Measurements from ENCODE around the gene HMCN2. TPM values are rescaled to one million over a fixed set of nuclear protein-coding genes. Genes with fewer than 3 reads are reported as not detected.

HMCN2 gene
- total RNA-seq, 1 experiment from 2014 or later, result 5.6 TPM

DNA sequence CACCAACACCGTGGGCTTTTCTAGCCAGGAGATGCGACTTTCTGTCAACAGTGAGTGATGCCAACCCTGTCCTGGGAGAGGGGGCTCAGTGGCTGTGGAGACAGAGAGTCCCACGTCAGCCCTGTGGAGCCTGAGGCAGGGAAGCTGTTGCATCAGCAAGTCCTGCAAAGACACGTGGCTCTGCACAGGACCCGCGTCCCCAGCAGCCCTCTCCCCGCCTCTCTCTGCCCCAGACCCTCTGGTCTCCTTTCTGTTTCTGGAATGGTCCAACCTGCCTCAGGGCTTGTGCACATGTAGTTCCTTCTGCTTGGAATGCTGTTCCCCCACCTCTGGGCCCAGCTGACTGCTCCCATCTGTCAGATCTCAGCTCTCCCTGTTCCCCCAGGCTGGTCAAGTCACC is 60.4 kb downstream of the HMCN2 start (continued):
- TF ChIP-seq ZNF138 (CRISPR knock-in tag; conservative IDR thresholded peaks at IDR 0.05) (no peak), CREB1 (CRISPR knock-in tag; IDR thresholded peaks at IDR 0.05) (no peak), TEAD1 (CRISPR knock-in tag; IDR thresholded peaks at IDR 0.05) (no peak), SMAD4 (CRISPR knock-in tag; IDR thresholded peaks at IDR 0.05) (no peak), FOXK1 (CRISPR knock-in tag; IDR thresholded peaks at IDR 0.05) (no peak), RORB (CRISPR knock-in tag; IDR thresholded peaks at IDR 0.05) (no peak), ZNF263 (CRISPR knock-in tag; IDR thresholded peaks at IDR 0.05; ENCODE audit: low read depth) (no peak)

DNA sequence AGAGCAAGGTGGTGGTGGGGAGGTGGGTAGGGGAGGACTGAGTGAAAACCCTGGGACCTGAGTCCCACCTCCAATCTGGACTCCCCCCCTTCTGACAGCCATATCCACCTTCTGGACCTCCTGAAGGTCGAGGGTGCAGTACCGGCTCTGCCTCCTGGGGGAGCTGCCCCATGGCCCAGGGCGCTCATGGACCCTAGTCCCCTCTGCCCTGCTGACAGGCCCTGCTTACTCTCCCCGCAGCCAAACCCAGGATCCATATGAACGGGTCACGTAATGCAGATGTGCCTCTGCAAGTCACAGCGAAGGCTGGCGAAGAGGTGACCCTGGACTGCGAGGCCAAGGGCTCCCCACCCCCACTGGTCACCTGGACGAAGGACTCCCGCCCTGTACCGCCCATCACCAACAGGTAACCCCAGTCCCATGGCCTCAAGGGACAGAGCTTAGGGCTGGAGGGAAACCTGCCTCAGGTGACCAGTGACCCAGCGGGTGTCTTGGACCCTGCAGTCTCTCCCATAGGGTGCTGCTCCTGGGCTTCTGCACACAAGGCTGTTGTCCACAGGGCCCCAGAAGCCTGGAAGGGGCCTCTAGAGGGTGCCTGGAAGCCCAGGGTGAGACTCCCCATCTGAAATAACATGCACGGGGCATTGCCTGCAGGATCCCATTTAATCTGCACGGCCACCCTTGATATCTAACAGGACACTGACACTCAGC is 61.7 kb downstream of the HMCN2 start:
- ChIA-PET CTCF (interaction anchor here (0.6 to 3.4 kb wide), 25 partner anchors 9 to 619 kb away, joined by 3 to 31 read pairs (median 4); no protein-coding TSS in a partner anchor), POLR2A (interaction anchor here (0.5 kb wide), 1 partner anchor 91 kb away, joined by 5 read pairs; no protein-coding TSS in a partner anchor)
- Mint-ChIP-seq H3K27me3 (ENCODE audit: low read depth) (no peaks in the 10 kb centered on the region; the same call in 1 of the 2 replicates), H3K36me3 (no peaks in the 10 kb centered on the region; the same call in 1 of the 2 replicates), H3K27ac (no peak overlapping the region), H3K9me3 (no peaks in the 10 kb centered on the region), H3K4me1 (peaks cover 11% of the 10 kb centered on the region), H3K4me3 (no peak overlapping the region)
- TF ChIP-seq, protein P1, sequence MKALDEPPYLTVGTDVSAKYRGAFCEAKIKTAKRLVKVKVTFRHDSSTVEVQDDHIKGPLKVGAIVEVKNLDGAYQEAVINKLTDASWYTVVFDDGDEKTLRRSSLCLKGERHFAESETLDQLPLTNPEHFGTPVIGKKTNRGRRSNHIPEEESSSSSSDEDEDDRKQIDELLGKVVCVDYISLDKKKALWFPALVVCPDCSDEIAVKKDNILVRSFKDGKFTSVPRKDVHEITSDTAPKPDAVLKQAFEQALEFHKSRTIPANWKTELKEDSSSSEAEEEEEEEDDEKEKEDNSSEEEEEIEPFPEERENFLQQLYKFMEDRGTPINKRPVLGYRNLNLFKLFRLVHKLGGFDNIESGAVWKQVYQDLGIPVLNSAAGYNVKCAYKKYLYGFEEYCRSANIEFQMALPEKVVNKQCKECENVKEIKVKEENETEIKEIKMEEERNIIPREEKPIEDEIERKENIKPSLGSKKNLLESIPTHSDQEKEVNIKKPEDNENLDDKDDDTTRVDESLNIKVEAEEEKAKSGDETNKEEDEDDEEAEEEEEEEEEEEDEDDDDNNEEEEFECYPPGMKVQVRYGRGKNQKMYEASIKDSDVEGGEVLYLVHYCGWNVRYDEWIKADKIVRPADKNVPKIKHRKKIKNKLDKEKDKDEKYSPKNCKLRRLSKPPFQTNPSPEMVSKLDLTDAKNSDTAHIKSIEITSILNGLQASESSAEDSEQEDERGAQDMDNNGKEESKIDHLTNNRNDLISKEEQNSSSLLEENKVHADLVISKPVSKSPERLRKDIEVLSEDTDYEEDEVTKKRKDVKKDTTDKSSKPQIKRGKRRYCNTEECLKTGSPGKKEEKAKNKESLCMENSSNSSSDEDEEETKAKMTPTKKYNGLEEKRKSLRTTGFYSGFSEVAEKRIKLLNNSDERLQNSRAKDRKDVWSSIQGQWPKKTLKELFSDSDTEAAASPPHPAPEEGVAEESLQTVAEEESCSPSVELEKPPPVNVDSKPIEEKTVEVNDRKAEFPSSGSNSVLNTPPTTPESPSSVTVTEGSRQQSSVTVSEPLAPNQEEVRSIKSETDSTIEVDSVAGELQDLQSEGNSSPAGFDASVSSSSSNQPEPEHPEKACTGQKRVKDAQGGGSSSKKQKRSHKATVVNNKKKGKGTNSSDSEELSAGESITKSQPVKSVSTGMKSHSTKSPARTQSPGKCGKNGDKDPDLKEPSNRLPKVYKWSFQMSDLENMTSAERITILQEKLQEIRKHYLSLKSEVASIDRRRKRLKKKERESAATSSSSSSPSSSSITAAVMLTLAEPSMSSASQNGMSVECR (CRISPR knock-in tag; IDR thresholded peaks at IDR 0.05; ENCODE audit: borderline replicate concordance), result no peak
- peak; percentile 90; the same call in 1 of the 2 replicates for TF ChIP-seq ESRRA (CRISPR knock-in tag; IDR thresholded peaks at IDR 0.05; ENCODE audit: borderline replicate concordance)
- TF ChIP-seq, protein P2, sequence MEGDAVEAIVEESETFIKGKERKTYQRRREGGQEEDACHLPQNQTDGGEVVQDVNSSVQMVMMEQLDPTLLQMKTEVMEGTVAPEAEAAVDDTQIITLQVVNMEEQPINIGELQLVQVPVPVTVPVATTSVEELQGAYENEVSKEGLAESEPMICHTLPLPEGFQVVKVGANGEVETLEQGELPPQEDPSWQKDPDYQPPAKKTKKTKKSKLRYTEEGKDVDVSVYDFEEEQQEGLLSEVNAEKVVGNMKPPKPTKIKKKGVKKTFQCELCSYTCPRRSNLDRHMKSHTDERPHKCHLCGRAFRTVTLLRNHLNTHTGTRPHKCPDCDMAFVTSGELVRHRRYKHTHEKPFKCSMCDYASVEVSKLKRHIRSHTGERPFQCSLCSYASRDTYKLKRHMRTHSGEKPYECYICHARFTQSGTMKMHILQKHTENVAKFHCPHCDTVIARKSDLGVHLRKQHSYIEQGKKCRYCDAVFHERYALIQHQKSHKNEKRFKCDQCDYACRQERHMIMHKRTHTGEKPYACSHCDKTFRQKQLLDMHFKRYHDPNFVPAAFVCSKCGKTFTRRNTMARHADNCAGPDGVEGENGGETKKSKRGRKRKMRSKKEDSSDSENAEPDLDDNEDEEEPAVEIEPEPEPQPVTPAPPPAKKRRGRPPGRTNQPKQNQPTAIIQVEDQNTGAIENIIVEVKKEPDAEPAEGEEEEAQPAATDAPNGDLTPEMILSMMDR (IDR thresholded peaks at IDR 0.05), result peak; percentile 79
- ATAC-seq (peak; percentile 93), DNase-seq (ENCODE audit: low spot score) (peak; percentile 87)

DNA sequence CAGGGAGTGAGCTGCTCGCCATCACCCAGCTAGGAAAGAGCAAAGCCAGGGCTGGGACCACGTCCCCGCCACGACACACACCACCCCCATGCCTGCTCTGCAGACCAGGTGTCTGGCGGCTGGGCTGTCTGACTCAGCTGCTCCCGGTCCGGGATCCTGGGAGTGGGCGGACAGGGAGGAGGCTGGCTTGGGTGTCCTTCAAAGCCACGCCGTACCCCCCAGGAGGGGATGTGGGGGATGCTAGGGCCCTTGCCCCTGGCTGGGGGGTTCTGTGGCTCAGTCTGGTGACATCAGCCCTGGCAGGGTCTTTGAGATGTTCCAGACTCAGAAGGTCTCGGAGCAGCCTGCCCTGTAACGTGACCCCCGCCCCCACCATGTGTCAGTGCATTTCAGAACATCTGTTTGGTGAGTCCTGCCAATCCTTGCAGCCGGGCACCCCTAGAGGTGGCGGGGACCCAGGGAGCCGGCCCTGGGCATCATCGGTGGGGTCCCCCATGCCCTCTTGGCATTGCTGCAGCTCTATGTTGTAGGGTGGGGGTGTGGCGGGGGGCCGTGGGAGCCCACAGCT is 62.3 kb downstream of the HMCN2 start:
- peaks cover 11% of the 10 kb centered on the region for H3K4me1 Mint-ChIP-seq
- ChIA-PET POLR2A (interaction anchor here (0.6 kb wide), 1 partner anchor 41 kb away, joined by 3 read pairs; no protein-coding TSS in a partner anchor), CTCF (interaction anchor here (0.7 to 3.4 kb wide), 17 partner anchors 9 to 340 kb away, joined by 3 to 31 read pairs (median 5); no protein-coding TSS in a partner anchor)
- no peaks in the 10 kb centered on the region for H3K9me3 Mint-ChIP-seq
- H3K4me3 Mint-ChIP-seq, result no peak overlapping the region
- DNase-seq (ENCODE audit: low spot score) (no peak), ATAC-seq (no peak)
- TF ChIP-seq ZNF232 (CRISPR knock-in tag; IDR thresholded peaks at IDR 0.05) (no peak), TEAD1 (CRISPR knock-in tag; IDR thresholded peaks at IDR 0.05) (no peak), KAT7 (CRISPR knock-in tag; IDR thresholded peaks at IDR 0.05; ENCODE audit: borderline replicate concordance) (no peak), ZNF671 (CRISPR knock-in tag; IDR thresholded peaks at IDR 0.05) (no peak), RORB (CRISPR knock-in tag; IDR thresholded peaks at IDR 0.05) (no peak), SMAD4 (CRISPR knock-in tag; IDR thresholded peaks at IDR 0.05) (no peak)
- TF ChIP-seq, protein P3, sequence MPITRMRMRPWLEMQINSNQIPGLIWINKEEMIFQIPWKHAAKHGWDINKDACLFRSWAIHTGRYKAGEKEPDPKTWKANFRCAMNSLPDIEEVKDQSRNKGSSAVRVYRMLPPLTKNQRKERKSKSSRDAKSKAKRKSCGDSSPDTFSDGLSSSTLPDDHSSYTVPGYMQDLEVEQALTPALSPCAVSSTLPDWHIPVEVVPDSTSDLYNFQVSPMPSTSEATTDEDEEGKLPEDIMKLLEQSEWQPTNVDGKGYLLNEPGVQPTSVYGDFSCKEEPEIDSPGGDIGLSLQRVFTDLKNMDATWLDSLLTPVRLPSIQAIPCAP (CRISPR knock-in tag; IDR thresholded peaks at IDR 0.05), result no peak
- TF ChIP-seq, protein P4, sequence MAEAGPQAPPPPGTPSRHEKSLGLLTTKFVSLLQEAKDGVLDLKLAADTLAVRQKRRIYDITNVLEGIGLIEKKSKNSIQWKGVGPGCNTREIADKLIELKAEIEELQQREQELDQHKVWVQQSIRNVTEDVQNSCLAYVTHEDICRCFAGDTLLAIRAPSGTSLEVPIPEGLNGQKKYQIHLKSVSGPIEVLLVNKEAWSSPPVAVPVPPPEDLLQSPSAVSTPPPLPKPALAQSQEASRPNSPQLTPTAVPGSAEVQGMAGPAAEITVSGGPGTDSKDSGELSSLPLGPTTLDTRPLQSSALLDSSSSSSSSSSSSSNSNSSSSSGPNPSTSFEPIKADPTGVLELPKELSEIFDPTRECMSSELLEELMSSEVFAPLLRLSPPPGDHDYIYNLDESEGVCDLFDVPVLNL (CRISPR knock-in tag; IDR thresholded peaks at IDR 0.05; ENCODE audit: borderline replicate concordance, low read depth), result no peak
- TF ChIP-seq, protein P5, sequence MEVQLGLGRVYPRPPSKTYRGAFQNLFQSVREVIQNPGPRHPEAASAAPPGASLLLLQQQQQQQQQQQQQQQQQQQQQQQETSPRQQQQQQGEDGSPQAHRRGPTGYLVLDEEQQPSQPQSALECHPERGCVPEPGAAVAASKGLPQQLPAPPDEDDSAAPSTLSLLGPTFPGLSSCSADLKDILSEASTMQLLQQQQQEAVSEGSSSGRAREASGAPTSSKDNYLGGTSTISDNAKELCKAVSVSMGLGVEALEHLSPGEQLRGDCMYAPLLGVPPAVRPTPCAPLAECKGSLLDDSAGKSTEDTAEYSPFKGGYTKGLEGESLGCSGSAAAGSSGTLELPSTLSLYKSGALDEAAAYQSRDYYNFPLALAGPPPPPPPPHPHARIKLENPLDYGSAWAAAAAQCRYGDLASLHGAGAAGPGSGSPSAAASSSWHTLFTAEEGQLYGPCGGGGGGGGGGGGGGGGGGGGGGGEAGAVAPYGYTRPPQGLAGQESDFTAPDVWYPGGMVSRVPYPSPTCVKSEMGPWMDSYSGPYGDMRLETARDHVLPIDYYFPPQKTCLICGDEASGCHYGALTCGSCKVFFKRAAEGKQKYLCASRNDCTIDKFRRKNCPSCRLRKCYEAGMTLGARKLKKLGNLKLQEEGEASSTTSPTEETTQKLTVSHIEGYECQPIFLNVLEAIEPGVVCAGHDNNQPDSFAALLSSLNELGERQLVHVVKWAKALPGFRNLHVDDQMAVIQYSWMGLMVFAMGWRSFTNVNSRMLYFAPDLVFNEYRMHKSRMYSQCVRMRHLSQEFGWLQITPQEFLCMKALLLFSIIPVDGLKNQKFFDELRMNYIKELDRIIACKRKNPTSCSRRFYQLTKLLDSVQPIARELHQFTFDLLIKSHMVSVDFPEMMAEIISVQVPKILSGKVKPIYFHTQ (CRISPR knock-in tag; IDR thresholded peaks at IDR 0.05), result no peak
- H3K36me3 Mint-ChIP-seq, result no peaks in the 10 kb centered on the region; the same call in 1 of the 2 replicates
- H3K27ac Mint-ChIP-seq, result no peak overlapping the region
- H3K27me3 Mint-ChIP-seq (ENCODE audit: low read depth), result no peaks in the 10 kb centered on the region; the same call in 1 of the 2 replicates

Measured in WTC11 (cell line).